Measurements from ENCODE around the gene RBL1.
A peak's percentile ranks its signal among the peaks of the same experiment; 100 is the strongest.

RBL1 gene

DNA sequence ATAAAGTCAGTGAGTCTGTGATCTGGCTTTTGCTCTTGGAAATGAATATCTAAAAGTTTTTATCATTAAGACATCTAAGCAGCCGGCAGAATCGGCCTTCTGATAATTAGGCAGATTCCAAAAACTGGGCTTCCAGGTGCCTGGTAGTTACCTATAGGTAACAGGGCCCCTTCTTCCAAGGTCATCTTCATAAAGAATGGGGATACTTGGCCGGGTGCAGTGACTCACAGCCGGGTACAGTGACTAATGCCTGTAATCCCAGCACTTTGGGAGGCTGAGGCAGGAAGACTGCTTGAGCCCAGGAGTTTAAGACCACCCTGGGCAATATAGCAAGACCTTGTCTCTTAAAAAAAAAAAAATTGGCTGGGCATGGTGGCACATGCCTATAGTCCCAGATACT is 12.9 kb upstream of the RBL1 start:
- DNase-seq (ENCODE audit: low read depth), result no peak
- TF ChIP-seq, protein P1, sequence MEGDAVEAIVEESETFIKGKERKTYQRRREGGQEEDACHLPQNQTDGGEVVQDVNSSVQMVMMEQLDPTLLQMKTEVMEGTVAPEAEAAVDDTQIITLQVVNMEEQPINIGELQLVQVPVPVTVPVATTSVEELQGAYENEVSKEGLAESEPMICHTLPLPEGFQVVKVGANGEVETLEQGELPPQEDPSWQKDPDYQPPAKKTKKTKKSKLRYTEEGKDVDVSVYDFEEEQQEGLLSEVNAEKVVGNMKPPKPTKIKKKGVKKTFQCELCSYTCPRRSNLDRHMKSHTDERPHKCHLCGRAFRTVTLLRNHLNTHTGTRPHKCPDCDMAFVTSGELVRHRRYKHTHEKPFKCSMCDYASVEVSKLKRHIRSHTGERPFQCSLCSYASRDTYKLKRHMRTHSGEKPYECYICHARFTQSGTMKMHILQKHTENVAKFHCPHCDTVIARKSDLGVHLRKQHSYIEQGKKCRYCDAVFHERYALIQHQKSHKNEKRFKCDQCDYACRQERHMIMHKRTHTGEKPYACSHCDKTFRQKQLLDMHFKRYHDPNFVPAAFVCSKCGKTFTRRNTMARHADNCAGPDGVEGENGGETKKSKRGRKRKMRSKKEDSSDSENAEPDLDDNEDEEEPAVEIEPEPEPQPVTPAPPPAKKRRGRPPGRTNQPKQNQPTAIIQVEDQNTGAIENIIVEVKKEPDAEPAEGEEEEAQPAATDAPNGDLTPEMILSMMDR (IDR thresholded peaks at IDR 0.05; ENCODE audit: low read depth, low read length, missing control alignments), result no peak
- H3K4me3 ChIP-seq (ENCODE audit: low read depth, low read length), result no peak overlapping the region

DNA sequence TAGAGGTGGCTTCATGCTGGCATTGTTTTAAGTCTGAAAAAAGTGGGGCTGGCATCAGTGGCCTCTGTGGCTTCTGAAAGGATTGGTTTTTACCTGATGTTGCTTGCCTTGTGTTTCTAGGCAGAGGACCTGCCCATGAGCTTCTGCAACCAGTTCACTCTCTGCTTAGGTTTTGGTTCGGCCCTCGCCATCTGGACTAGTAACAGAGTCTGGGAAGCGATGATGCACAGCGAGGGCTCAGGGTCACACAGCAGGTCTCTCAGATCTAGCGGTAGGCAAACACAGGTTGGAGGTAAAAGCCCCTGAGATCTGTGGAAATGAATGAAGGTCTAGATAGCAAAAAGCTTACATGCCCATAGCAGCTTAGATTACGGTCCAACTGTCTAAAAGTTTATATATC is 6.8 kb upstream of the RBL1 start:
- TF ChIP-seq, protein P1 (IDR thresholded peaks at IDR 0.05; ENCODE audit: low read depth, low read length, missing control alignments), result no peak
- DNase-seq (ENCODE audit: low read depth), result no peak
- H3K4me3 ChIP-seq (ENCODE audit: low read depth, low read length), result no peak overlapping the region

DNA sequence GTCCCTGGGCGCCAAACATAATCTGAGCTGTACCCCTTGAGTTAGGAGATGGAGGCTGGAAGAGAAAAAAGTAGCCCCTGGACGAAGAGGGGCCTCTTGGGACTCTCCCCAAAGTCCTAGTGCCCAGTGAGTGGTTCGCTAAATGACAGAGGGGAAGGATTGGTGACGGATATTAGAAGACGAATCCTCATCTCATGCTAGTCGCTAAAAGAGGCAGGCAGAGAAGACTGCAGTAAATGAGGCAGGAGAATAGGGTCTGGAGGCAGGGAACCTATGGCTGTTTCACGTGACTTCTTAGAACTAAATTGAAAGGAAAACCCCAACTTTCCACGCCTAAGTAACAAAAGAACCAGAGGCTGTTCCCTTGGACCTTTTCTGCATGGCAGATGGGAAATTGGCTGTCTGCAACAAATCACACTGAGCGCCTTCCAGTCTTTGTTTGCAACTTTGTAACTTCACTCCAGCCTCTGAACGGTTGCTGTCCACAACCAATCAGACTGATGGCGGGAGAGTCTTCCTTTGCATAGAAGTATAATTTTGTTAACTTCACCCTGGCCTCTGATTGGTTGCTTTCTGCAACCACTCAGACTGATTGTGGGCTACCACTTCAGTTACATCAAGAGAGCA is 731 bp upstream of the RBL1 start:
- DNase-seq (ENCODE audit: low read depth), result no peak
- TF ChIP-seq, protein P1 (IDR thresholded peaks at IDR 0.05; ENCODE audit: low read depth, low read length, missing control alignments), result no peak
- peak overlapping the region; percentile 76 for H3K4me3 ChIP-seq (ENCODE audit: low read depth, low read length)

DNA sequence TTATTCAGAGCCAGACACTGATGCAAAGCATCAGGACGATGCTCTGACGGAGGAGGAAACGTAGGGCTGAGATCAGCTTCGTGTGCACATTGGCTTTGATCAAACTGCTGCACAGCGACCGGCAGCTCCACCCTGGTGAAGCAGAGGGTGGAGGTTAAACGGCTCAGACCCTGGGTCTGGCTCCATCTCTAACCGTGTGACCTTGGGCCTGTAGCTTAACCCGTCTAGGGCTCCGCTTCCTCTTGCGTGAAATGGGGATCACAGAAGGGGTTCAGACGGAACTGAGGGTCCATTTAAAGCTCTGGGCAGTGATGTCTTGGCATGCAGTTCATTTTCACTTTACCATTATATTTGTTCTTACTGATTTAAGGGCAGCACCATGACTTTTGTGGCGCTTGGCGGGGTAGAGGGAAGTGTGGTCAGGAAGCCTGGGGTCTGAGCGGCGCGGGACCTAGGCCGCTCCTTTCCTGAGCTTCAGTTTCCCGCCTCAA is 644 bp downstream of the RBL1 start:
- TF ChIP-seq, protein P1 (IDR thresholded peaks at IDR 0.05; ENCODE audit: low read depth, low read length, missing control alignments), result no peak
- peak overlapping the region; percentile 76 for H3K4me3 ChIP-seq (ENCODE audit: low read depth, low read length)
- DNase-seq (ENCODE audit: low read depth), result no peak

DNA sequence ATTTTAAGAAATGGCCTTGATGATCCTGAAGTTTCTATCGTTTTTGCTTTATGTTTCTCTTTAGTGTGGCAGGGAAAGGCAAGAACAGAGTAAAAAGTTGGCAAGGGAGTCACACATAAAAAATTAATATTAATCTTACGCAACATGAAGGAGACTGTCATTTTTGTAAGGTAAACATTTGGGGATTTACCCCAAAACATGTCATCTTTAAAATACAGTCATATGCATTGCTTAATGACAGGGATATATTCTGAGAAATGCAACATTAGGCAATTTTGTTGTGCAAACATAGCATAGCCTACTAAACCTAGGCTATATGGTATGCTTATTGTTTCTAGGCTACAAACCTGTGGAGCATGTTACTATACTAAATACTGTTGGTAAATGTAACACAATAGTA is 5.4 kb downstream of the RBL1 start:
- no peak for DNase-seq (ENCODE audit: low read depth)
- H3K4me3 ChIP-seq (ENCODE audit: low read depth, low read length), result no peak overlapping the region
- TF ChIP-seq, protein P1 (IDR thresholded peaks at IDR 0.05; ENCODE audit: low read depth, low read length, missing control alignments), result no peak

DNA sequence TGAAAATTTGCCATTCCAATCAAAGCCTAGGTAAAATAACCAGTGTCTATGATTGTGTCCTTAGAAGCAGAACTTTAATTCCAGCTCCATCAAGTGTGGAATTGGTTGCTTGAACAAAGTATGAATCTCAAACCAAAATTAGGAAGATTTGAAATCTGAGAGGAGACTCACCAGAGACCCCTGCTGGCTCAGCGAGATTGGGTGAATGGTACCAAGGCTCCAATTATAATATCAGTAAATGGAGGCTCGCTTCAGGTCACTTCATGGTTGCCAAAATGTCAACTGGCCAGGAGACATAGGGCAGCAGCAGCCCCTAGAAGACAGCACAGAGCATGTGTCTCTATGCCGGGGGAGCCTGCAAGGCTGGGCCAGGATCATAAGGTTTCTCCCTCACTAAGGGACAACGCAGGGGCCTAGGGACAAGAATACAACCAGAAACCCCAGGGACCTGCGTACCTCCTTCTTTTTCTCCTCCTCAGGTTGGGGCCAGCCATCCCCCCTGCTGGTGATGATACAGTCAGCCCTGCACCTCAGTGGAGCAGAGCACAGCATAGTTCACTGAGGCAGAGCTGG is 14.0 kb downstream of the RBL1 start:
- no peak overlapping the region for H3K4me3 ChIP-seq (ENCODE audit: low read depth, low read length)
- no peak for DNase-seq (ENCODE audit: low read depth)
- TF ChIP-seq, protein P1 (IDR thresholded peaks at IDR 0.05; ENCODE audit: low read depth, low read length, missing control alignments), result peak; percentile 55

DNA sequence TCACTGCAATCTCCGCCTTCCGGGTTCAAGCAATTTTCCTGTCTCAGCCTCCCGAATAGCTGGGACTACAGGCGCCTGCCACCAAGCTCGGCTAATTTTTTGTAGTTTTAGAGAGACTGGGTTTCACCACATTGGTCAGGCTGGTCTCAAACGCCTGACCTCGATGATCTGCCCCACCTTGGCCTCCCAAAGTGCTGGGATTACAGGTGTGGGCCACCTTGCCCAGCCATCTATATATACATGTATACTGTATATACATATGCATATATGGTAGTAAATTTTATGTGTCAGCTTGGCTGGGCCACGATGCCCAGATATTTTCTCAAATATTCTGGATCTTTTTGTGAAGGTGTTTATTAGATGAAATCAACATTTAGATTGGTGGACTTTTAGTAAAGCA is 18.8 kb downstream of the RBL1 start:
- TF ChIP-seq, protein P1 (IDR thresholded peaks at IDR 0.05; ENCODE audit: low read depth, low read length, missing control alignments), result no peak
- DNase-seq (ENCODE audit: low read depth), result no peak
- no peak overlapping the region for H3K4me3 ChIP-seq (ENCODE audit: low read depth, low read length)

All from GM12864 (cell line).